K562 (cell line): ENCODE measurements around the gene ASB13. TPM values are rescaled to one million over a fixed set of nuclear protein-coding genes. Genes with fewer than 3 reads are reported as not detected.

Source experiments
- ATAC-seq: fragments of 200-7000 bp; cut with Tn5 transposase; 3 replicates; pipeline ENCODE4 v1.9.1; 2020; ENCODE audit warnings: moderate library complexity
- Bru-seq: library from RNA; stranded (reverse); fragments of 400-500 nt; gene quantifications from one replicate; lab custom pipeline; 2021; lab: Mats Ljungman, UMichigan
- BruChase-seq, 2 experiments: library from RNA; stranded (reverse); fragments of 400-500 nt; gene quantifications; one replicate each; lab custom pipeline; 2021; lab: Mats Ljungman, UMichigan
- BruUV-seq: library from RNA; stranded (reverse); fragments of 400-500 nt; replicated peaks from 2 replicates; lab custom pipeline; 2021; lab: Mats Ljungman, UMichigan
- CTCF ChIA-PET: fragments of 300-600 bp; formaldehyde crosslinking; extraction: SDS; loops from one replicate; lab custom pipeline; 2021; ENCODE audit warnings: low intra/inter-chr PET ratio; lab: Yijun Ruan, JAX
- POLR2A ChIA-PET: fragments of 300-600, 350-650 bp; sonication (Branson Sonifier 250); formaldehyde crosslinking; extraction: SDS; loops from one replicate; lab custom pipeline; 2021; ENCODE audit warnings: antibody characterized with exemption, inconsistent platforms; lab: Yijun Ruan, JAX
- DNase-seq, 4 experiments: peaks; one replicate each; pipeline versions ENCODE4 v3.0.0 to v3.0.0-alpha.2; 2011 to 2018; ENCODE audit warnings: low spot score in 3 of 4, mixed read lengths in 3 of 4; ENCODE audit errors: extremely low read depth in 1 of 4
- FAIRE-seq: peaks from 2 replicates; lab custom pipeline; 2011; peaks lifted over from hg19 to GRCh38; lab: Jason Lieb, UNC
- H2AFZ ChIP-seq: 2 replicates; pipeline ENCODE4 v1.6.0; 2011; ENCODE audit warnings: low read depth, low read length, control low read depth, inconsistent platforms
- H3K27ac ChIP-seq: fragments of 200-600 bp; 3 replicates; pipeline ENCODE4 v1.8.0; 2011; ENCODE audit warnings: low read depth, mild to moderate bottlenecking, control low read depth, inconsistent platforms, low read length, moderate library complexity, mixed read lengths; ENCODE audit errors: extremely low read depth
- H3K27me3 ChIP-seq, 2 experiments: fragments of 300-600 bp in 1 of 2; 2 replicates in 1 of 2; 3 replicates in 1 of 2; pipeline versions ENCODE4 v1.6.0 to v1.8.0; 2011; ENCODE audit warnings: inconsistent platforms in 2 of 2, low read length in 2 of 2, mild to moderate bottlenecking in 1 of 2, mixed read lengths in 1 of 2, moderate library complexity in 1 of 2; ENCODE audit not compliant: control insufficient read depth in 2 of 2, insufficient read depth in 2 of 2
- H3K36me3 ChIP-seq: fragments of 300-600 bp; 3 replicates; pipeline ENCODE4 v1.8.0; 2011; ENCODE audit warnings: mild to moderate bottlenecking, low read length, inconsistent platforms; ENCODE audit not compliant: control insufficient read depth, insufficient read depth
- H3K4me1 ChIP-seq, 2 experiments: fragments of 200-600 bp in 1 of 2; replicated peaks in 1 of 2; 2 replicates in 1 of 2; 3 replicates in 1 of 2; pipeline versions ENCODE4 v1.5.1 to v1.8.0; 2011; ENCODE audit warnings: inconsistent platforms in 2 of 2, low read length in 2 of 2, mild to moderate bottlenecking in 1 of 2, mixed read lengths in 1 of 2, moderate library complexity in 1 of 2; ENCODE audit not compliant: control insufficient read depth in 2 of 2, insufficient read depth in 2 of 2
- H3K4me2 ChIP-seq: 2 replicates; pipeline ENCODE4 v1.6.1; 2011; ENCODE audit warnings: low read length, control low read depth, inconsistent platforms, mixed read lengths; ENCODE audit not compliant: insufficient read depth
- H3K4me3 ChIP-seq: fragments of 200-600 bp; sonication (generic), shearing (Covaris generic); 2 replicates; pipeline ENCODE4 v1.5.1; 2016; ENCODE audit warnings: control low read depth, inconsistent platforms
- H3K79me2 ChIP-seq: fragments of 200-600 bp; 3 replicates; pipeline ENCODE4 v1.8.0; 2011; ENCODE audit warnings: low read length, inconsistent platforms; ENCODE audit not compliant: control insufficient read depth, insufficient read depth
- H3K9ac ChIP-seq, 2 experiments: 2 replicates each; pipeline versions ENCODE4 v1.6.0 to v1.6.1; 2011; ENCODE audit warnings: low read depth in 2 of 2, low read length in 2 of 2, control low read depth in 1 of 2, inconsistent platforms in 1 of 2, mild to moderate bottlenecking in 1 of 2, mixed read lengths in 1 of 2; ENCODE audit not compliant: insufficient read depth in 1 of 2
- H3K9me1 ChIP-seq: one replicate; pipeline ENCODE4 v1.6.0; 2011; ENCODE audit warnings: inconsistent platforms, mild to moderate bottlenecking, low read length, moderate library complexity; ENCODE audit not compliant: control insufficient read depth, insufficient read depth
- H3K9me3 ChIP-seq: replicated peaks from 2 replicates; pipeline ENCODE4 v1.5.1; 2011; ENCODE audit warnings: low read depth, low read length, inconsistent platforms; ENCODE audit not compliant: control insufficient read depth, insufficient read depth
- H4K20me1 ChIP-seq: replicated peaks from 2 replicates; pipeline ENCODE4 v1.6.1; 2011; ENCODE audit warnings: low read length, inconsistent platforms, mixed read lengths; ENCODE audit not compliant: control insufficient read depth, insufficient read depth
- CHAMP1 ChIP-seq: fragments of 450-650 bp; IDR thresholded peaks from 2 replicates; pipeline ENCODE4 v1.6.1; 2016; ENCODE audit warnings: mild to moderate bottlenecking
- DPF2 ChIP-seq: fragments of 450-650 bp; IDR thresholded peaks from 2 replicates; pipeline ENCODE4 v1.6.1; 2016
- FOS ChIP-seq: IDR thresholded peaks from 3 replicates; pipeline ENCODE4 v1.6.1; 2011; ENCODE audit not compliant: insufficient read length; ENCODE audit errors: extremely low read depth
- FOXK1 ChIP-seq: sonication (generic); formaldehyde crosslinking; IDR thresholded peaks from 2 replicates; pipeline ENCODE4 v1.8.0; 2022; ENCODE audit warnings: missing genetic modification reagents, mild to moderate bottlenecking, borderline replicate concordance
- MYNN ChIP-seq, 2 experiments: sonication (generic); formaldehyde crosslinking in 1 of 2; IDR thresholded peaks; 2 replicates each; pipeline versions ENCODE4 v1.5.0 to v1.6.1; 2016 to 2020; ENCODE audit warnings: antibody characterized with exemption in 1 of 2, missing genetic modification reagents in 1 of 2
- PTRF ChIP-seq: fragments of 450-650 bp; IDR thresholded peaks from 2 replicates; pipeline ENCODE4 v1.6.1; 2016; ENCODE audit warnings: mild to moderate bottlenecking, missing genetic modification characterization, missing compliant biosample characterization
- ZBTB34 ChIP-seq: fragments of 250-450 bp; sonication (Bioruptor Pico); IDR thresholded peaks from 2 replicates; pipeline ENCODE4 v1.8.0; 2021; ENCODE audit warnings: mild to moderate bottlenecking, moderate library complexity
- ZNF24 ChIP-seq: fragments of 450-650 bp; IDR thresholded peaks from 2 replicates; pipeline ENCODE4 v1.6.1; 2016
- ZNF766 ChIP-seq: fragments of 200-800 bp; sonication (Bioruptor generic); conservative IDR thresholded peaks from 2 replicates; pipeline ENCODE4 v1.6.1; 2016; ENCODE audit warnings: missing genetic modification characterization, missing compliant biosample characterization
- WGBS: fragments of 100-300 bp; shearing (Covaris generic); methylation state at CpG from one replicate; pipeline ENCODE4 v1.1.6; 2016; ENCODE audit warnings: low coverage, mixed read lengths; ENCODE audit not compliant: insufficient coverage; ENCODE audit errors: missing lambda C conversion rate; 5-methylcytosine and 5-hydroxymethylcytosine counted together
- in situ Hi-C: fragments of 300-500 bp; cut with MboI; formaldehyde crosslinking; loops from 4 replicates; pipeline ENCODE4 v1.15.0; 2018; ENCODE audit warnings: inconsistent platforms, mixed read lengths
- intact Hi-C: fragments of 100-400 bp; cut with micrococcal nuclease; formaldehyde crosslinking; loops from 2 replicates; pipeline ENCODE4 v1.14.2; 2022
- long read RNA-seq, 3 experiments: library from polyadenylated mRNA in 2 of 3; library from RNA in 1 of 3; unstranded in 2 of 3; stranded (forward) in 1 of 3; transcript quantifications; one replicate each; pipeline ENCODE4 v2.0.0, GENCODE V29; 2019 to 2022
- polyA minus RNA-seq, 3 experiments: library from RNA; depleted of rRNA, polyadenylated mRNA; stranded (reverse); fragments of >200 nt; gene quantifications; 2 replicates each; pipeline ENCODE4 v1.2.3, GENCODE V29; 2011
- polyA plus RNA-seq, 8 experiments: library from polyadenylated mRNA; depleted of rRNA in 4 of 8; stranded (reverse) in 5 of 8; unstranded in 3 of 8; fragments of >200 nt; fragmentation: Nextera tagmentation in 2 of 8; fragmentation: Illumina TruSeq in 1 of 8; extraction: Ambion mirVana in 2 of 8; extraction: Trizol in 1 of 8; gene quantifications; 2 replicates each; pipeline versions ENCODE4 v1.2.1 to v1.2.3, GENCODE V29; 2011 to 2014; ENCODE audit warnings: inconsistent platforms in 1 of 8, missing spikeins in 1 of 8
- total RNA-seq, 7 experiments: library from RNA; depleted of rRNA in 6 of 7; stranded (reverse); fragments of >200 nt in 6 of 7; fragmentation: Illumina TruSeq in 2 of 7; extraction: Trizol in 2 of 7; gene quantifications; 2 replicates each; pipeline versions ENCODE4 v1.2.1 to v1.2.3, GENCODE V29; 2011 to 2021; ENCODE audit warnings: low replicate concordance in 1 of 7
- TF ChIP-seq, protein P1 (sequence below): fragments of 250-450 bp; sonication (Bioruptor Pico); IDR thresholded peaks from 2 replicates; pipeline ENCODE4 v1.9.0; 2021; ENCODE audit warnings: mild to moderate bottlenecking

ASB13 gene, protein sequence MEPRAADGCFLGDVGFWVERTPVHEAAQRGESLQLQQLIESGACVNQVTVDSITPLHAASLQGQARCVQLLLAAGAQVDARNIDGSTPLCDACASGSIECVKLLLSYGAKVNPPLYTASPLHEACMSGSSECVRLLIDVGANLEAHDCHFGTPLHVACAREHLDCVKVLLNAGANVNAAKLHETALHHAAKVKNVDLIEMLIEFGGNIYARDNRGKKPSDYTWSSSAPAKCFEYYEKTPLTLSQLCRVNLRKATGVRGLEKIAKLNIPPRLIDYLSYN
- total RNA-seq (2011; cell fraction: chromatin; rRNA removed; ENCODE audit: low replicate concordance): 5.8 and 11.8 TPM in 2 replicates
- total RNA-seq (2011; cell fraction: nucleolus; rRNA removed): 8.6 and 12.8 TPM in 2 replicates
- total RNA-seq (2011; cell fraction: nucleoplasm; rRNA removed): 5.2 and 5.6 TPM in 2 replicates
- 18.2 and 21.8 TPM in 2 replicates for total RNA-seq (2014; rRNA removed)
- total RNA-seq (2014; rRNA removed; fragmentation: Illumina TruSeq; extraction: Trizol): 12.4 and 14.2 TPM in 2 replicates
- 15.5 and 16.9 TPM in 2 replicates for total RNA-seq (2015; rRNA removed; fragmentation: Illumina TruSeq; extraction: Trizol)
- 28.8 and 33.2 TPM in 2 replicates for total RNA-seq (2021)
- 17.4 and 18.1 TPM in 2 replicates for polyA plus RNA-seq (2011; rRNA removed)
- 21.7 and 26.7 TPM in 2 replicates for polyA plus RNA-seq (2011; cell fraction: cytosol; rRNA removed)
- 12.9 and 14.4 TPM in 2 replicates for polyA plus RNA-seq (2011; cell fraction: nucleus; rRNA removed)
- polyA plus RNA-seq (2012): 14.6 and 18.9 TPM in 2 replicates
- 15.5 and 16.9 TPM in 2 replicates for polyA plus RNA-seq (2014; fragmentation: Illumina TruSeq; extraction: Trizol)
- 1 to 10 TPM; 5.2 to 6.9 TPM for polyA plus RNA-seq (2014; fragmentation: Nextera tagmentation; extraction: Ambion mirVana)
- 14.5 and 18.7 TPM in 2 replicates for polyA plus RNA-seq (2014; rRNA removed)
- 15.3 and 18.8 TPM in 2 replicates for polyA minus RNA-seq (2011; rRNA and poly(A)+ RNA removed)
- polyA minus RNA-seq (2011; cell fraction: cytosol; rRNA and poly(A)+ RNA removed): 17.8 and 19.0 TPM in 2 replicates
- polyA minus RNA-seq (2011; cell fraction: nucleus; rRNA and poly(A)+ RNA removed): 4.6 and 6.1 TPM in 2 replicates
- percentile 70 among the genes with signal in this experiment for Bru-seq, nascent RNA
- percentile 63 among the genes with signal in this experiment for BruChase-seq, experiment 1, labeled RNA remaining after a 2-hour chase
- percentile 62 among the genes with signal in this experiment for BruChase-seq, experiment 2, labeled RNA remaining after a 6-hour chase
- long read RNA-seq, experiment 1, transcript ASB13-201 (6 exons, 2,699 nt): major isoform, 25 of 59 reads
- long read RNA-seq, experiment 1, partial matches to known transcripts: 30 of 59 reads
- long read RNA-seq, experiment 1, other reads (novel, unspliced or antisense): 2 of 59 reads
- long read RNA-seq, experiment 2, transcript ASB13-201 (6 exons, 2,699 nt): major isoform, 12 of 22 reads
- long read RNA-seq, experiment 2, partial matches to known transcripts: 6 of 22 reads
- long read RNA-seq, experiment 2, other reads (novel, unspliced or antisense): 3 of 22 reads
- long read RNA-seq, experiment 3, transcript ASB13-201 (6 exons, 2,699 nt): major isoform, 9 of 15 reads
- long read RNA-seq, experiment 3, partial matches to known transcripts: 2 of 15 reads
- long read RNA-seq, experiment 3, other reads (novel, unspliced or antisense): 3 of 15 reads

GRCh38 chr10:5666008-5666840, at the start of gene ASB13:
Gene ASB13 (minus strand): TSS chr10:5666595. CDS start chr10:5666551, 44 bp downstream.
- Histone ChIP-seq H3K4me2 (peak within 1 kb of the TSS; percentile 100), H4K20me1 (peaks cover 7% of the 10 kb centered on the region; the same call in 1 of the 2 replicates), H3K4me3 (peak within 1 kb of the TSS; percentile 81), H3K4me1 (peaks cover 5 to 12% of the 10 kb centered on the region in 2 experiments; a peak in 4 of 5 replicates), H3K79me2 (peaks cover 17% of the 10 kb centered on the region; the same call in 2 of the 3 replicates), H2AFZ (peak within 1 kb of the TSS; percentile 94), H3K27ac (peak within 1 kb of the TSS; percentile 69; the same call in 2 of the 3 replicates), H3K36me3 (no peaks in the 10 kb centered on the region), H3K27me3 (no peaks in the 10 kb centered on the region; a peak in 1 of 5 replicates), H3K9me3 (no peaks in the 10 kb centered on the region), H3K9ac (peak within 1 kb of the TSS; percentile 67 to 96), H3K9me1 (no peaks in the 10 kb centered on the region)
- intact Hi-C loops (no loop called here), in situ Hi-C loops (no loop called here)
- DNase-seq (peak; percentile 81 to 85 (median 84)), FAIRE-seq (no peak), ATAC-seq (peak; percentile 96)
- ChIA-PET POLR2A (interaction anchor here (0.7 kb wide), 1 partner anchor 991 kb away, joined by 4 read pairs; no protein-coding TSS in a partner anchor), CTCF (no interaction called here)
- WGBS: 1% methylated on average over 59 of the region's 112 CpGs
- no TSS peak for BruUV-seq
- TF ChIP-seq FOS (no peak), MYNN (IDR thresholded peaks at IDR 0.05) (no peak), MYNN (CRISPR knock-in tag; IDR thresholded peaks at IDR 0.05) (no peak), ZNF24 (no peak), PTRF (tag) (no peak), FOXK1 (CRISPR knock-in tag) (no peak), ZNF766 (CRISPR knock-in tag) (peak; percentile 40), CHAMP1 (no peak), DPF2 (no peak), ZBTB34 (CRISPR knock-in tag) (no peak)
- TF ChIP-seq, protein P1, sequence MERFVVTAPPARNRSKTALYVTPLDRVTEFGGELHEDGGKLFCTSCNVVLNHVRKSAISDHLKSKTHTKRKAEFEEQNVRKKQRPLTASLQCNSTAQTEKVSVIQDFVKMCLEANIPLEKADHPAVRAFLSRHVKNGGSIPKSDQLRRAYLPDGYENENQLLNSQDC: no peak
